Neuronal stem cell (in vitro differentiated cells): ENCODE data around the gene SSBP3.
A peak's percentile ranks its signal among the peaks of the same experiment; 100 is the strongest.
"Not testable (repeated sequence)": the region's sequence is repeated elsewhere in the genome, so short reads cannot be mapped to it uniquely, and the experiment has no call there.

Experiments used
- DNase-seq: peaks from one replicate; pipeline ENCODE4 v3.0.0-alpha.2; 2013; ENCODE audit warnings: low spot score
- H2AFZ ChIP-seq: one replicate; pipeline ENCODE4 v1.6.1; 2013; ENCODE audit warnings: mild to moderate bottlenecking, low read length, inconsistent platforms
- H2AK5ac ChIP-seq: 2 replicates; pipeline ENCODE4 v1.6.1; 2013; ENCODE audit warnings: low read depth, mild to moderate bottlenecking, inconsistent platforms, low read length, moderate library complexity, mixed read lengths
- H2BK120ac ChIP-seq: 2 replicates; pipeline ENCODE4 v1.6.1; 2013; ENCODE audit warnings: low read depth, mild to moderate bottlenecking, inconsistent platforms, low read length, moderate library complexity, mixed read lengths
- H2BK12ac ChIP-seq: one replicate; pipeline ENCODE4 v1.6.1; 2013; ENCODE audit warnings: low read length, inconsistent platforms
- H2BK15ac ChIP-seq: 2 replicates; pipeline ENCODE4 v1.6.1; 2013; ENCODE audit warnings: mild to moderate bottlenecking, low read length, inconsistent platforms, mixed read lengths
- H2BK5ac ChIP-seq: one replicate; pipeline ENCODE4 v1.6.1; 2013; ENCODE audit warnings: inconsistent platforms, mild to moderate bottlenecking, low read length, moderate library complexity
- H3K14ac ChIP-seq: one replicate; pipeline ENCODE4 v1.6.1; 2013; ENCODE audit warnings: low read length, inconsistent platforms
- H3K18ac ChIP-seq: 2 replicates; pipeline ENCODE4 v1.6.1; 2013; ENCODE audit warnings: low read length, inconsistent platforms
- H3K23ac ChIP-seq: 2 replicates; pipeline ENCODE4 v1.6.1; 2013; ENCODE audit warnings: low read depth, mild to moderate bottlenecking, mixed read lengths, low read length, inconsistent platforms; ENCODE audit not compliant: poor library complexity
- H3K27ac ChIP-seq: replicated peaks from 3 replicates; pipeline ENCODE4 v1.5.1; 2013; ENCODE audit warnings: low read length, inconsistent platforms
- H3K27me3 ChIP-seq, 3 experiments: 2 replicates each; pipeline ENCODE4 v1.6.1; 2013; ENCODE audit warnings: low read length in 3 of 3, mild to moderate bottlenecking in 2 of 3, inconsistent platforms in 1 of 3, low read depth in 1 of 3, mixed read lengths in 1 of 3, moderate library complexity in 1 of 3; ENCODE audit not compliant: control insufficient read depth in 3 of 3, insufficient read depth in 3 of 3
- H3K36me3 ChIP-seq, 2 donors: replicated peaks in 1 of 2; 2 replicates each; pipeline ENCODE4 v1.6.1; 2013; ENCODE audit warnings: low read length in 2 of 2; ENCODE audit not compliant: control insufficient read depth in 2 of 2, insufficient read depth in 2 of 2
- H3K4ac ChIP-seq: 2 replicates; pipeline ENCODE4 v1.6.1; 2013; ENCODE audit warnings: inconsistent platforms, mild to moderate bottlenecking, low read length, moderate library complexity
- H3K4me1 ChIP-seq, 2 donors: 1 replicate in 1 of 2; 2 replicates in 1 of 2; pipeline ENCODE4 v1.6.1; 2013; ENCODE audit warnings: low read length in 2 of 2, low read depth in 1 of 2; ENCODE audit not compliant: control insufficient read depth in 2 of 2, insufficient read depth in 1 of 2
- H3K4me2 ChIP-seq: one replicate; pipeline ENCODE4 v1.6.1; 2013; ENCODE audit warnings: mild to moderate bottlenecking, low read length, inconsistent platforms; ENCODE audit not compliant: insufficient read depth, poor library complexity, severe bottlenecking
- H3K4me3 ChIP-seq, 2 donors: 2 replicates each; pipeline ENCODE4 v1.5.1; 2013; ENCODE audit warnings: low read length in 2 of 2, mild to moderate bottlenecking in 2 of 2, inconsistent platforms in 1 of 2, moderate library complexity in 1 of 2
- H3K79me1 ChIP-seq: one replicate; pipeline ENCODE4 v1.6.1; 2013; ENCODE audit warnings: low read depth, mild to moderate bottlenecking, inconsistent platforms, low read length, moderate library complexity
- H3K9ac ChIP-seq: one replicate; pipeline ENCODE4 v1.6.1; 2013; ENCODE audit warnings: mild to moderate bottlenecking, low read depth, low read length, inconsistent platforms; ENCODE audit not compliant: poor library complexity
- H3K9me3 ChIP-seq, 2 donors: replicated peaks in 1 of 2; 2 replicates each; pipeline versions ENCODE3 to v1.6.1; 2013; ENCODE audit warnings: low read length in 2 of 2, mild to moderate bottlenecking in 2 of 2, inconsistent platforms in 1 of 2, low read depth in 1 of 2, mixed read lengths in 1 of 2, moderate library complexity in 1 of 2; ENCODE audit not compliant: control insufficient read depth in 2 of 2, insufficient read depth in 1 of 2
- H4K8ac ChIP-seq: one replicate; pipeline ENCODE4 v1.6.1; 2013; ENCODE audit warnings: low read depth, mild to moderate bottlenecking, inconsistent platforms, low read length, moderate library complexity
- H4K91ac ChIP-seq: one replicate; pipeline ENCODE4 v1.6.1; 2013; ENCODE audit warnings: low read length, low read depth, mild to moderate bottlenecking, inconsistent platforms; ENCODE audit not compliant: poor library complexity
- WGBS, 2 donors: extraction: QIAGEN DNeasy Blood & Tissue Kit; methylation state at CpG; one replicate each; pipeline ENCODE4 v1.1.7; 2013; ENCODE audit warnings: missing lambda C conversion rate in 2 of 2, mixed read lengths in 1 of 2; ENCODE audit not compliant: insufficient read length in 2 of 2, insufficient replicate concordance in 1 of 2; ENCODE audit errors: extremely low coverage in 2 of 2; 5-methylcytosine and 5-hydroxymethylcytosine counted together

Gene SSBP3

GRCh38 chr1:54238353-54239034 is 167.7 kb downstream of the SSBP3 start:
- Histone ChIP-seq H3K36me3 (peaks cover 22 to 86% of the 10 kb centered on the region in 2 donors), H3K27ac (no peak overlapping the region), H2BK5ac (no peak overlapping the region), H3K23ac (peak overlapping the region; percentile 23), H3K14ac (no peak overlapping the region), H3K18ac (no peak overlapping the region), H3K9me3 (no peaks in the 10 kb centered on the region), H2AK5ac (no peak overlapping the region), H2AFZ (no peak overlapping the region), H4K91ac (no peak overlapping the region), H2BK15ac (no peak overlapping the region), H3K27me3 (no peaks in the 10 kb centered on the region), H3K4me2 (no peak overlapping the region), H3K4me3 (peak overlapping the region in 1 of 2 donors; percentile 61), H3K9ac (no peak overlapping the region), H3K79me1 (peaks cover 2% of the 10 kb centered on the region), H4K8ac (no peak overlapping the region), H3K4ac (no peak overlapping the region), H2BK120ac (no peak overlapping the region), H3K4me1 (peaks cover 0 to 1% of the 10 kb centered on the region in 2 donors), H2BK12ac (no peak overlapping the region)
- DNase-seq = no peak
- no CpG with 5 or more reads among the region's 12 CpGs for WGBS, 2 donors

DNA sequence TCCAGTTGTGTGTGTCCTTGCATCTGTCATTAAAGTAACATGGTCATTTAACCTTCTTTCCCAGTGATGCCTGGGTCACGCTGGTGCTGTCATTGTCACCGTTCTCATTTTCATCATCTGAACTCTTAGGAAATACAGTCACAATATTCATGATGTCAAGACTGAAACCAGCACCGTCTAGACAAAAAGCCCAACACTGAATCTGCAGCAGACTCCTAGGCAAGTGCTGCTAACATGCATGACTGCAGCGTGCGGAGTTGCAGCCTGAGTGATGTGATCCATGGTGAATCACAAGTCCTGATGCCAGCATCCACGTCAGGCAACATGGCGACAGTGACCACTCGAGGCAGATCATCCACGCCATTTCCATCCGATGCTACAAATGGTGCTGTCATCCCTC is 168.6 kb downstream of the SSBP3 start:
- Histone ChIP-seq H4K8ac (no peak overlapping the region), H3K14ac (no peak overlapping the region), H3K9me3 (no peaks in the 10 kb centered on the region), H2AK5ac (no peak overlapping the region), H2BK12ac (no peak overlapping the region), H3K27ac (no peak overlapping the region), H3K36me3 (peaks cover 22 to 77% of the 10 kb centered on the region in 2 donors), H3K27me3 (no peaks in the 10 kb centered on the region), H3K9ac (no peak overlapping the region), H3K4me2 (no peak overlapping the region), H3K18ac (no peak overlapping the region), H3K4me1 (peaks cover 0 to 1% of the 10 kb centered on the region in 2 donors), H3K23ac (no peak overlapping the region), H2BK15ac (no peak overlapping the region), H2BK5ac (no peak overlapping the region), H3K79me1 (peaks cover 2% of the 10 kb centered on the region), H3K4ac (no peak overlapping the region), H3K4me3 (no peak overlapping the region), H4K91ac (no peak overlapping the region), H2AFZ (no peak overlapping the region), H2BK120ac (no peak overlapping the region)
- DNase-seq = no peak
- no CpG with 5 or more reads among the region's 10 CpGs for whole genome bisulfite sequencing, 2 donors

DNA sequence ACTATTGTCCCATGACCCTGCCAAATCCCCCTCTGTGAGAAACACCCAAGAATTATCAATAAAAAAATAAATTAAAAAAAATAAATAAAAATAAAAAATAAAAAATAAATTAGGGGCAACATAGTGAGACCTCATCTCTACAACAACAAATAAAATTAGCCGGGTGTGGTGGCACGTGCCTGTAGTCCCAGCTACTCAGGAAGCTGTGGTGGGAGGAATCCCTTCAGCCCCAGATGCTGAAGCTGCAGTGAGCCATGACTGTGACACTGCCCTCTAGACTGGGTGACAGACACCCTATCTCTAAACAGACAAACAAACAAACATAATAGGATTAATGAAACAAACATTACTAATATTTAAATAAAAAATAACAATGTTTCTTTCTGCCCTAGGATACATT is 171.9 kb downstream of the SSBP3 start:
- no peak overlapping the region for H2BK5ac ChIP-seq
- no peak overlapping the region for H2BK15ac ChIP-seq
- no peaks in the 10 kb centered on the region for H3K9me3 ChIP-seq
- WGBS, 2 donors = no CpG with 5 or more reads among the region's 2 CpGs
- no peaks in the 10 kb centered on the region for H3K27me3 ChIP-seq
- H3K27ac ChIP-seq = no peak overlapping the region
- H3K4ac ChIP-seq = no peak overlapping the region
- H2AFZ ChIP-seq = no peak overlapping the region
- H3K4me1 ChIP-seq = peaks cover 0 to 4% of the 10 kb centered on the region in 2 donors
- no peak overlapping the region for H3K4me3 ChIP-seq
- H3K18ac ChIP-seq = no peak overlapping the region
- H3K14ac ChIP-seq = no peak overlapping the region
- no peak overlapping the region for H3K4me2 ChIP-seq
- H2BK120ac ChIP-seq = no peak overlapping the region
- no peak overlapping the region for H4K91ac ChIP-seq
- DNase-seq = no peak
- no peak overlapping the region for H3K23ac ChIP-seq
- H3K36me3 ChIP-seq = peaks cover 14 to 78% of the 10 kb centered on the region in 2 donors
- no peak overlapping the region for H3K9ac ChIP-seq
- peaks cover 2% of the 10 kb centered on the region for H3K79me1 ChIP-seq
- H4K8ac ChIP-seq = no peak overlapping the region
- no peak overlapping the region for H2BK12ac ChIP-seq
- no peak overlapping the region for H2AK5ac ChIP-seq

DNA sequence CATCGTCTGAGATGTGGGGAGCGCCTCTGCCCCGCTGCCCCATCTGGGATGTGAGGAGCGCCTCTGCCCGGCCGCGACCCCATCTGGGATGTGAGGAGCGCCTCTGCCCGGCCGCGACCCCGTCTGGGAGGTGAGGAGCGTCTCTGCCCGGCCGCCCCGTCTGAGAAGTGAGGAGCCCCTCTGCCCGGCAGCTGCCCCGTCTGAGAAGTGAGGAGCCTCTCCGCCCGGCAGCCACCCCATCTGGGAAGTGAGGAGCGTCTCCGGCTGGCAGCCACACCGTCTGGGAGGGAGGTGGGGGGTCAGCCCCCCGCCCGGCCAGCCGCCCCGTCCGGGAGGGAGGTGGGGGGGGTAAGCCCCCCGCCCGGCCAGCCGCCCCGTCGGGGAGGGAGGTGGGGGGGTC is 173.0 kb downstream of the SSBP3 start:
- H3K27me3 ChIP-seq, H3K9me3 ChIP-seq, H2AK5ac ChIP-seq, H3K23ac ChIP-seq, H3K27ac ChIP-seq, H4K8ac ChIP-seq, H4K91ac ChIP-seq, H3K4me1 ChIP-seq, H2BK120ac ChIP-seq, H3K79me1 ChIP-seq, H2AFZ ChIP-seq, H2BK5ac ChIP-seq, H3K9ac ChIP-seq, H3K4me3 ChIP-seq, H3K4ac ChIP-seq, H3K14ac ChIP-seq, H2BK12ac ChIP-seq, H3K18ac ChIP-seq, DNase-seq, H3K4me2 ChIP-seq, H2BK15ac ChIP-seq: not testable (repeated sequence)
- WGBS, 2 donors = no CpG with 5 or more reads among the region's 33 CpGs
- peaks cover 11 to 78% of the 10 kb centered on the region in 2 donors for H3K36me3 ChIP-seq
